Activated CD8-positive, alpha-beta memory T cell treated with anti-CD3 and anti-CD28 coated beads, Interleukin-2, amount 50 U/mL, for 24 hours (primary cell): ENCODE data around the gene JARID2.

ENCODE experiments used
- DNase-seq: peaks from one replicate; pipeline ENCODE4 v3.0.0-alpha.2; 2020; ENCODE audit errors: extremely low read depth

The JARID2 gene

GRCh38 chr6:15375018-15375417 is 129.1 kb downstream of the JARID2 start:
- no peak for DNase-seq

- no peak for DNase-seq
These were observed 129.9 kb downstream of the JARID2 start for GRCh38 chr6:15375638-15376290.

GRCh38 chr6:15376900-15377487 is 131.1 kb downstream of the JARID2 start:
- no peak for DNase-seq

GRCh38 chr6:15378272-15378671 is 132.4 kb downstream of the JARID2 start:
- DNase-seq, result no peak

- DNase-seq, result no peak
These were observed 133.0 kb downstream of the JARID2 start for GRCh38 chr6:15378866-15379265.

GRCh38 chr6:15380351-15380750 is 134.5 kb downstream of the JARID2 start:
- no peak for DNase-seq

- DNase-seq, result no peak
These were observed 136.2 kb downstream of the JARID2 start for GRCh38 chr6:15382089-15382488.

GRCh38 chr6:15382712-15383111 is 136.8 kb downstream of the JARID2 start:
- DNase-seq, result no peak

- no peak for DNase-seq
These were observed 139.0 kb downstream of the JARID2 start for GRCh38 chr6:15384901-15385300.

GRCh38 chr6:15385521-15385920 is 139.7 kb downstream of the JARID2 start:
- DNase-seq, result no peak

- no peak for DNase-seq
These were observed 140.4 kb downstream of the JARID2 start for GRCh38 chr6:15386110-15386755.

GRCh38 chr6:15386756-15387112 is 140.9 kb downstream of the JARID2 start:
- DNase-seq, result no peak

- DNase-seq, result no peak
These were observed 141.2 kb downstream of the JARID2 start for GRCh38 chr6:15387118-15387517.

- DNase-seq, result no peak
These were observed 143.4 kb downstream of the JARID2 start for GRCh38 chr6:15389084-15389764.

GRCh38 chr6:15389765-15390723 is 144.2 kb downstream of the JARID2 start:
- no peak for DNase-seq

GRCh38 chr6:15391500-15391899 is 145.6 kb downstream of the JARID2 start:
- DNase-seq, result no peak

- no peak for DNase-seq
These were observed 146.3 kb downstream of the JARID2 start for GRCh38 chr6:15392182-15392581.

GRCh38 chr6:15393605-15394004 is 147.7 kb downstream of the JARID2 start:
- no peak for DNase-seq

GRCh38 chr6:15395087-15395486 is 149.2 kb downstream of the JARID2 start:
- no peak for DNase-seq

- DNase-seq, result no peak
These were observed 150.9 kb downstream of the JARID2 start for GRCh38 chr6:15396808-15397207.

GRCh38 chr6:15398633-15399275 is 152.9 kb downstream of the JARID2 start:
- DNase-seq, result no peak
